C4-2B (cell line): Measurements from ENCODE around the gene CST5.

Experiments used
- CTCF ChIP-seq: fragments of 450-650 bp; conservative IDR thresholded peaks from 2 replicates; pipeline ENCODE4 v1.5.1; 2017; ENCODE audit warnings: mild to moderate bottlenecking
- ZFX ChIP-seq: fragments of 450-650 bp; IDR thresholded peaks from 2 replicates; pipeline ENCODE4 v1.6.1; 2017

DNA sequence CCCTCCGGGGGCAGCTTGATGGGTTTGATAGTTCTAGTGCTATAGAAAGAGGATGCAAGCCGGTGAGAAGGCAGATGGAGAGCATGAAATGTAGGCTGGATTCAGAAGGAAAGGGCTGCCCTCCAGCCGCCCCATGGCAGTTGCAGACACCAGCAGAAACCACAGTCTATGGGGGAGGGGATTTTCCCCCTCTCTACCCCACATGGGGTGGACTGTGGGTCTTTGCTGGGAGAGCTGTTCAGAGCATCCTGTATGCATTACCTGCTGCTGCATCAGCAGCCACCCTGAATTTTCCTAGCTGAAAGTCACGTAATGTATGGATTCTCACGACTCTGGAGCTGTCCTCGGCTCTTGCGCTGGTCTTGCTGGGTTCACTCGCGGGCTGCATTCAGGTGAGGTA is 48.8 kb upstream of the CST5 start:
- TF ChIP-seq CTCF = no peak
- no peak for TF ChIP-seq ZFX
